Measurements from ENCODE around the gene POTEM. TPM values are rescaled to one million over a fixed set of nuclear protein-coding genes. Genes with fewer than 3 reads are reported as not detected.
"Not testable (repeated sequence)": the region's sequence is repeated elsewhere in the genome, so short reads cannot be mapped to it uniquely, and the experiment has no call there.

POTEM gene
- polyA plus RNA-seq (2013), result not detected in 2 replicates

DNA sequence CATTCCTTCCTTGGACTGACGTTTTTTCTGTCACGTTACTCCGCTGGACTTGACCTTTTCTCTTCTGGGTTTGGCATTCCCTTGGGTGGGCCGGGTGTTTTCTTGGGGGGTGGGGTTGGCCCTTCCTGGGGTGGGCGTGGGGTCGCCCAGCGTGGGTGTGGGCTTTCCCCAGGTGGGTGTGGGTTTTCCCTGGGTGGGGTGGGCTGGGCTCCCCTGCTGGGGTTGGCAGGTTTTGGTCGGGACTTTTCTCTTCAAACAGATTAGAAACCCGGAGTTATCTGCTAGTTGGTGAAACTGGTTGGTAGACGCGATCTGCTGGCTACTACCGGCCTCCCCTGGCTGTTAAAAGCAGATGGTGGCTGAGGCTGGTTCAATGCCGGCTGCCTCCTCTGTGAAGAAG, at the start of gene POTEM:
Gene POTEM (plus strand): TSS at position 301 of the 400 bp plus-strand sequence. CDS start 52 bp downstream, at position 353.
- H3K14ac ChIP-seq (ENCODE audit: low read length); H3K79me2 ChIP-seq (ENCODE audit: control insufficient read depth, insufficient read depth, low read length, poor library complexity); H3K27ac ChIP-seq (ENCODE audit: low read depth, low read length); H3K4me3 ChIP-seq (ENCODE audit: low read depth, low read length); H2AFZ ChIP-seq (ENCODE audit: insufficient read depth, low read length, poor library complexity); H2BK5ac ChIP-seq (ENCODE audit: low read depth, low read length, poor library complexity); H3K27me3 ChIP-seq (ENCODE audit: insufficient read depth, low read length); H3K36me3 ChIP-seq (ENCODE audit: control insufficient read depth in 1 of 2, insufficient read depth in 2 of 2, low read length in 2 of 2); H3K23ac ChIP-seq (ENCODE audit: low read length); H3K18ac ChIP-seq (ENCODE audit: low read length); H3K79me1 ChIP-seq (ENCODE audit: low read length); H4K8ac ChIP-seq (ENCODE audit: low read depth, low read length); H2AK5ac ChIP-seq (ENCODE audit: low read length); H4K12ac ChIP-seq (ENCODE audit: low read depth, low read length); H3K9me3 ChIP-seq (ENCODE audit: insufficient read depth, low read depth, low read length); H3K9ac ChIP-seq (ENCODE audit: low read length); H4K91ac ChIP-seq (ENCODE audit: low read depth, low read length); H2BK12ac ChIP-seq (ENCODE audit: low read length); H2BK120ac ChIP-seq (ENCODE audit: insufficient read depth, low read length, poor library complexity); H3K4ac ChIP-seq (ENCODE audit: low read depth, low read length); H3K4me2 ChIP-seq (ENCODE audit: low read length); DNase-seq; H3K4me1 ChIP-seq (ENCODE audit: control insufficient read depth in 1 of 2, insufficient read depth in 2 of 2, low read length in 2 of 2): not testable (repeated sequence)
- no CpG with 5 or more reads among the region's 13 CpGs for WGBS (ENCODE audit: extremely low coverage, insufficient coverage, insufficient read length)

- not testable (repeated sequence) for H3K4me2 ChIP-seq (ENCODE audit: low read length); H3K4me3 ChIP-seq (ENCODE audit: low read depth, low read length); H4K91ac ChIP-seq (ENCODE audit: low read depth, low read length); H4K12ac ChIP-seq (ENCODE audit: low read depth, low read length); H2BK12ac ChIP-seq (ENCODE audit: low read length); H3K23ac ChIP-seq (ENCODE audit: low read length); H3K9me3 ChIP-seq (ENCODE audit: insufficient read depth, low read depth, low read length); H2BK120ac ChIP-seq (ENCODE audit: insufficient read depth, low read length, poor library complexity); DNase-seq; H3K18ac ChIP-seq (ENCODE audit: low read length); H2AK5ac ChIP-seq (ENCODE audit: low read length); H3K4me1 ChIP-seq (ENCODE audit: control insufficient read depth in 1 of 2, insufficient read depth in 2 of 2, low read length in 2 of 2); H3K27me3 ChIP-seq (ENCODE audit: insufficient read depth, low read length); H2AFZ ChIP-seq (ENCODE audit: insufficient read depth, low read length, poor library complexity); H4K8ac ChIP-seq (ENCODE audit: low read depth, low read length); H3K79me1 ChIP-seq (ENCODE audit: low read length); H3K4ac ChIP-seq (ENCODE audit: low read depth, low read length); H2BK5ac ChIP-seq (ENCODE audit: low read depth, low read length, poor library complexity); H3K9ac ChIP-seq (ENCODE audit: low read length); H3K36me3 ChIP-seq (ENCODE audit: control insufficient read depth in 1 of 2, insufficient read depth in 2 of 2, low read length in 2 of 2); H3K14ac ChIP-seq (ENCODE audit: low read length); H3K79me2 ChIP-seq (ENCODE audit: control insufficient read depth, insufficient read depth, low read length, poor library complexity); H3K27ac ChIP-seq (ENCODE audit: low read depth, low read length)
- WGBS (ENCODE audit: extremely low coverage, insufficient coverage, insufficient read length), result 100% methylated on average over 3 of the region's 8 CpGs
Measured at GRCh38 chr14:18918345-18918744, 48.9 kb upstream of the POTEM start.

- H4K8ac ChIP-seq (ENCODE audit: low read depth, low read length); H3K79me1 ChIP-seq (ENCODE audit: low read length); H3K27me3 ChIP-seq (ENCODE audit: insufficient read depth, low read length); H3K79me2 ChIP-seq (ENCODE audit: control insufficient read depth, insufficient read depth, low read length, poor library complexity); H2BK12ac ChIP-seq (ENCODE audit: low read length); H4K91ac ChIP-seq (ENCODE audit: low read depth, low read length); H3K36me3 ChIP-seq (ENCODE audit: control insufficient read depth in 1 of 2, insufficient read depth in 2 of 2, low read length in 2 of 2); H2BK5ac ChIP-seq (ENCODE audit: low read depth, low read length, poor library complexity); H2BK120ac ChIP-seq (ENCODE audit: insufficient read depth, low read length, poor library complexity); H3K14ac ChIP-seq (ENCODE audit: low read length); H3K9ac ChIP-seq (ENCODE audit: low read length); H3K4ac ChIP-seq (ENCODE audit: low read depth, low read length); H3K18ac ChIP-seq (ENCODE audit: low read length); H3K4me2 ChIP-seq (ENCODE audit: low read length); H3K23ac ChIP-seq (ENCODE audit: low read length); H3K9me3 ChIP-seq (ENCODE audit: insufficient read depth, low read depth, low read length); H3K4me3 ChIP-seq (ENCODE audit: low read depth, low read length); H3K27ac ChIP-seq (ENCODE audit: low read depth, low read length); DNase-seq; H2AK5ac ChIP-seq (ENCODE audit: low read length); H4K12ac ChIP-seq (ENCODE audit: low read depth, low read length); H2AFZ ChIP-seq (ENCODE audit: insufficient read depth, low read length, poor library complexity); H3K4me1 ChIP-seq (ENCODE audit: control insufficient read depth in 1 of 2, insufficient read depth in 2 of 2, low read length in 2 of 2): not testable (repeated sequence)
- WGBS (ENCODE audit: extremely low coverage, insufficient coverage, insufficient read length), result no CpG with 5 or more reads among the region's 19 CpGs
Measured at GRCh38 chr14:18920052-18920451, 47.2 kb upstream of the POTEM start.

DNA sequence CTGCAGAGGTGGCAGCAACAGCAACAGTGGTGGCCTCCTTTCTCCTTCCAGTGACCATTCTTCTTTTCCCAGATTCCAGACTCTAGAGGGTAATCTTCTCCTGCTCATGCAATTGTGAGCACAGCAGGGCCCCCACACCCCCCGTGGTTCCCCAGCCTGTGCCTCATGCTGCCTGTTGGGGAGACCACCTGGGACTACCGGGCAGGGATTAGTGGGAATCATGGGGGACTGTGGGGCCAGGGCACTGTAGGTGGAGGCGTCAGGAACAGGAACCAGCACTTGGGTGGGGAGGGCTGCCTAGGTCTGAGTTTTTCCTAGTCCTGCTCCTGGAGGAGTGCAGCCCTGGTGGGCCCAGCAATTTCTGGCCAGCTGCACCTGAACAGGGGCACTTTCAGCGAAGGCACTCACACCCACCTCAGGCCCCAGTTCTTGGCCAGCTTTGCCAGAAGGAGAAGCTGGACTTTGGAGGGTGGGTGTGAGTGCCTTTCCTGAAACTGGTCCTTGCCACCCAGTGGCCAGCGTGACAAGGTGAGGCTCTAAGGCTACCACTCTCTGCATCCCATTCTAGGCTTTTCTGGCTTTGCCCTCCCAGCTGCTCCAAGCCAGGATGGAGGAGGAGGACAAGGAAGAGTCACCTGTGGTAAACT, 46.1 kb upstream of the POTEM start:
- not testable (repeated sequence) for H3K27me3 ChIP-seq (ENCODE audit: insufficient read depth, low read length); H2BK5ac ChIP-seq (ENCODE audit: low read depth, low read length, poor library complexity); H2AFZ ChIP-seq (ENCODE audit: insufficient read depth, low read length, poor library complexity); H3K14ac ChIP-seq (ENCODE audit: low read length); H2BK12ac ChIP-seq (ENCODE audit: low read length); H3K4ac ChIP-seq (ENCODE audit: low read depth, low read length); H3K4me1 ChIP-seq (ENCODE audit: control insufficient read depth in 1 of 2, insufficient read depth in 2 of 2, low read length in 2 of 2); H3K36me3 ChIP-seq (ENCODE audit: control insufficient read depth in 1 of 2, insufficient read depth in 2 of 2, low read length in 2 of 2); H4K12ac ChIP-seq (ENCODE audit: low read depth, low read length); H3K4me3 ChIP-seq (ENCODE audit: low read depth, low read length); H3K23ac ChIP-seq (ENCODE audit: low read length); H3K9ac ChIP-seq (ENCODE audit: low read length); H4K8ac ChIP-seq (ENCODE audit: low read depth, low read length); H2AK5ac ChIP-seq (ENCODE audit: low read length); H3K27ac ChIP-seq (ENCODE audit: low read depth, low read length); H3K79me2 ChIP-seq (ENCODE audit: control insufficient read depth, insufficient read depth, low read length, poor library complexity); DNase-seq; H2BK120ac ChIP-seq (ENCODE audit: insufficient read depth, low read length, poor library complexity); H3K4me2 ChIP-seq (ENCODE audit: low read length); H3K79me1 ChIP-seq (ENCODE audit: low read length); H3K9me3 ChIP-seq (ENCODE audit: insufficient read depth, low read depth, low read length); H3K18ac ChIP-seq (ENCODE audit: low read length); H4K91ac ChIP-seq (ENCODE audit: low read depth, low read length)
- WGBS (ENCODE audit: extremely low coverage, insufficient coverage, insufficient read length), result no CpG with 5 or more reads among the region's 5 CpGs

All from trophoblast cell (in vitro differentiated cells and primary cell).